Subcutaneous abdominal adipose tissue (tissue), 5 donors: ENCODE data around the gene EIF5.
A peak's percentile ranks its signal among the peaks of the same experiment; 100 is the strongest.

ENCODE experiments used
- H3K27ac ChIP-seq: one replicate; pipeline ENCODE4 v1.7.0; 2013; ENCODE audit warnings: low read depth, mild to moderate bottlenecking, inconsistent platforms, low read length, moderate library complexity
- H3K27me3 ChIP-seq, 5 donors: one replicate each; pipeline ENCODE4 v1.7.0; 2013; ENCODE audit warnings: low read length in 5 of 5, inconsistent platforms in 1 of 5; ENCODE audit not compliant: control insufficient read depth in 5 of 5, insufficient read depth in 4 of 5
- H3K36me3 ChIP-seq, 5 donors: one replicate each; pipeline ENCODE4 v1.7.0; 2013; ENCODE audit warnings: low read length in 5 of 5; ENCODE audit not compliant: control insufficient read depth in 5 of 5, insufficient read depth in 5 of 5
- H3K4me1 ChIP-seq, 5 donors: one replicate each; pipeline ENCODE4 v1.7.0; 2013; ENCODE audit warnings: low read length in 5 of 5, mild to moderate bottlenecking in 3 of 5, moderate library complexity in 1 of 5; ENCODE audit not compliant: control insufficient read depth in 5 of 5, insufficient read depth in 5 of 5
- H3K4me3 ChIP-seq, 5 donors: one replicate each; pipeline ENCODE4 v1.7.0; 2013; ENCODE audit warnings: low read length in 5 of 5, low read depth in 1 of 5
- H3K9ac ChIP-seq, 5 donors: one replicate each; pipeline ENCODE4 v1.7.0; 2013; ENCODE audit warnings: low read length in 5 of 5, mild to moderate bottlenecking in 4 of 5, moderate library complexity in 3 of 5
- H3K9me3 ChIP-seq, 5 donors: one replicate each; pipeline ENCODE4 v1.7.0; 2013; ENCODE audit warnings: low read length in 5 of 5; ENCODE audit not compliant: control insufficient read depth in 5 of 5
- donor health status: healthy.
- donor health status: healthy.
- donor health status: healthy.
- donor health status: healthy.
- donor health status: healthy.

The EIF5 gene

GRCh38 chr14:103317251-103317650, 16.8 kb upstream of the EIF5 start:
- H3K4me3 ChIP-seq = no peak overlapping the region
- H3K27ac ChIP-seq = no peak overlapping the region
- H3K4me1 ChIP-seq = peaks cover 0 to 33% (median 23%) of the 10 kb centered on the region in 5 donors
- H3K36me3 ChIP-seq = no peaks in the 10 kb centered on the region
- H3K9me3 ChIP-seq = no peaks in the 10 kb centered on the region
- H3K27me3 ChIP-seq = no peaks in the 10 kb centered on the region
- no peak overlapping the region for H3K9ac ChIP-seq

DNA sequence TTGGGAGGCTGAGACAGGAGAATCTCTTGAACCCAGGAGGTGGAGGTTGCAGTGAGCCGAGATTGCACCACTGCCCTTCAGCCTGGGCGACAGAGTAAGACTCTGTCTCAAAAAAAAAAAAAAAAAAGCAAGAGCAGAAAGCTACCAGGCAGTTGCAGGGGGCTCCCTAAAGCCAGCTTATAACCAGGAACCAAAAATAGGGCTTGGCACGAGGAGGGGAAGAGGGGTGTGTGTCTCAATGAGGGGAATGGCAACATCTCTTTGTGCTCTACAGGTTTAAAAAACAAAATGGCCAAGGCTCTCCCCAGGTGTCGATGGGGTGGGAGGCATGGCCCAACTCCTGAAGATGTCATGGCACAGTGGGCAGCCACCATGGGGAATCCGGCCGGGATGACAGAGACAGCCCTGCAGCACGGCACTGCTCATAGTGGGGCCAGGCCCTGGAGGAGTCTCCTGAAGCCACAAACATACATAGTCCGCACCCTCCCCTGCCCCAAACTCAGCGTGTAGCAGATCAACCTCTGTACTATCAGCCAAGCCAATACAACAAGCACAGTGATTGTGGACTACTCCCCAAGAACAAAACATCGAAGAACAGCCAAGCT, 16.0 kb upstream of the EIF5 start:
- no peak overlapping the region for H3K4me3 ChIP-seq

GRCh38 chr14:103318750-103319419, 15.2 kb upstream of the EIF5 start:
- no peak overlapping the region for H3K27ac ChIP-seq
- no peak overlapping the region for H3K4me3 ChIP-seq

More for the DNA sequence above, 16.0 kb upstream of the EIF5 start:
- Histone ChIP-seq H3K4me1 (peaks cover 0 to 33% (median 23%) of the 10 kb centered on the region in 5 donors), H3K27ac (no peak overlapping the region), H3K9me3 (no peaks in the 10 kb centered on the region), H3K36me3 (no peaks in the 10 kb centered on the region), H3K9ac (no peak overlapping the region), H3K27me3 (peaks cover 0 to 3% (median 0%) of the 10 kb centered on the region in 5 donors)

GRCh38 chr14:103319422-103319821, 14.6 kb upstream of the EIF5 start:
- Histone ChIP-seq H3K4me1 (peaks cover 0 to 24% (median 17%) of the 10 kb centered on the region in 5 donors), H3K27me3 (peaks cover 0 to 3% (median 0%) of the 10 kb centered on the region in 5 donors), H3K27ac (no peak overlapping the region)

More at GRCh38 chr14:103318750-103319419, 15.2 kb upstream of the EIF5 start:
- H3K27me3 ChIP-seq = peaks cover 0 to 3% (median 0%) of the 10 kb centered on the region in 5 donors
- no peak overlapping the region for H3K9ac ChIP-seq
- H3K4me1 ChIP-seq = peaks cover 0 to 29% (median 21%) of the 10 kb centered on the region in 5 donors
- H3K36me3 ChIP-seq = no peaks in the 10 kb centered on the region
- H3K9me3 ChIP-seq = no peaks in the 10 kb centered on the region

DNA sequence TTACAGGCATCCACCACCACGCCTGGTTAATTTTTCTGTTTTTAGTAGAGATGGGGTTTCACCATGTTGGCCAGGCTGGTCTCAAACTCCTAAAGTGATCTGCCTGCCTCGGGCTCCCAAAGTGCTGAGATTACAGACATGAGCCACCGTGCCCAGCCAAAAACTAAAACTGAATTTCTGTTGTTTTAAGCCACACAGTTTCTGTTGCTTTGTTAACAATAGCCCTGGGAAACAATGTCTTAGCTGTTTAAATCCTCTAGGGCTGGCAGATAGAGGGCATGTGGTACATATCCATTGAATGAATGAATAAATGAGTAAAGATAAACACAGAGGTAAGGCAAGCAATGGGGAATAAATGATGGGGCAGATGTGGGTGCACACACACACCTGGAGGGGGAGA, 8.0 kb upstream of the EIF5 start:
- H3K9me3 ChIP-seq = no peaks in the 10 kb centered on the region
- peaks cover 0 to 3% (median 0%) of the 10 kb centered on the region in 5 donors for H3K27me3 ChIP-seq
- no peak overlapping the region for H3K9ac ChIP-seq
- H3K4me1 ChIP-seq = peaks cover 0 to 5% (median 0%) of the 10 kb centered on the region in 5 donors
- H3K36me3 ChIP-seq = no peaks in the 10 kb centered on the region
- no peak overlapping the region for H3K27ac ChIP-seq
- H3K4me3 ChIP-seq = no peak overlapping the region

More at GRCh38 chr14:103319422-103319821, 14.6 kb upstream of the EIF5 start:
- Histone ChIP-seq H3K4me3 (no peak overlapping the region), H3K36me3 (no peaks in the 10 kb centered on the region), H3K9me3 (no peaks in the 10 kb centered on the region), H3K9ac (no peak overlapping the region)

GRCh38 chr14:103328941-103329340, 5.1 kb upstream of the EIF5 start:
- Histone ChIP-seq H3K27me3 (peaks cover 0 to 2% (median 0%) of the 10 kb centered on the region in 5 donors), H3K27ac (no peak overlapping the region), H3K9ac (no peak overlapping the region), H3K36me3 (no peaks in the 10 kb centered on the region), H3K4me1 (peaks cover 2 to 18% (median 11%) of the 10 kb centered on the region in 5 donors), H3K4me3 (no peak overlapping the region), H3K9me3 (no peaks in the 10 kb centered on the region)

DNA sequence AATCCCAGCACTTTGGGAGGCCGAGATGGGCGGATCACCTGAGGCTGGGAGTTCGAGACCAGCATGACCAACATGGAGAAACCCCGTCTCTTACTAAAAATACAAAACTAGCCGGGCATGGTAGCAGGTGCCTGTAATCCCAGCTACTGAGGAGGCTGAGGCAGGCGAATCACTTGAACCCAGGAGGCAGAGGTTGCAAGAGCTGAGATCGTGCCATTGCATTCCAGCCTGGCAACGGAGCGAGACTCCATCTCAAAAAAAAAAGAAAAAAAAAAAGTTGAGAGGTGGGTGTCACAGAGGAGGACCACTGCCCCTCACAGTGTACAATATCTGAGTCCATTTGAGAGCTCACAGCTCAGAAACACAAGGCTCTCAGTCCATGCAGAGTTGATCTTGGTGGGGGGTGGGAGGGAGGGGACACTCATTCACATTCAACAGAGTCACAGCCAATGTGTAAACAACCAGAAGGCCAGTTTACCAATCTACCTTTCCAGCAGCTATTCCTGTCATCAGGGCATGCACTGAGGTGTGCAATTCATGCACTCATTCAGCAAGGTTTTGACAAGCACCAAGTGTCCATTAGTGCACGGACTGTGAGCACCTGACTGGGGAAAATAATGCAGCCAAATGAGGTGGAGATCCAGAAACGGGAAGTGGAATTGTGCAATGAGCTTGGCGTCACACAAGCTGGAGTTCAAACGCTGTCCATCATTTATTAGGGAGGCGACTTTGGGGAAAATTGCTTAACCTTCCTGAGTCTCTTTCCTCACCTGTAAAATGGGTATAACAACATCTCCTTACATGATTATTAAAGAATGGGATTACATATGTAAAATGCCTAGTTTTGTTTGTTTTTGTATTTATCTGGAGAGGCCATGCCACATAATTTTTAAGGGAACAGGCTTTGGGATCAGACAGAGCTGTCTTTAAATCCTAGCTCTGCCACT, 4.4 kb upstream of the EIF5 start:
- Histone ChIP-seq H3K36me3 (no peaks in the 10 kb centered on the region), H3K4me3 (no peak overlapping the region), H3K4me1 (peaks cover 2 to 18% (median 11%) of the 10 kb centered on the region in 5 donors), H3K9me3 (no peaks in the 10 kb centered on the region), H3K27me3 (peaks cover 0 to 2% (median 0%) of the 10 kb centered on the region in 5 donors), H3K27ac (no peak overlapping the region), H3K9ac (no peak overlapping the region)

- H3K36me3 ChIP-seq = peaks cover 0 to 6% (median 2%) of the 10 kb centered on the region in 5 donors
- no peaks in the 10 kb centered on the region for H3K9me3 ChIP-seq
- H3K9ac ChIP-seq = no peak overlapping the region
- H3K27ac ChIP-seq = no peak overlapping the region
- peaks cover 2 to 24% (median 16%) of the 10 kb centered on the region in 5 donors for H3K4me1 ChIP-seq
- peaks cover 0 to 2% (median 0%) of the 10 kb centered on the region in 5 donors for H3K27me3 ChIP-seq
- no peak overlapping the region for H3K4me3 ChIP-seq
These were observed 3.5 kb upstream of the EIF5 start for GRCh38 chr14:103330536-103330935.

- peak overlapping the region in 2 of 5 donors; percentile 78 to 95 for H3K4me3 ChIP-seq
- H3K27ac ChIP-seq = peak overlapping the region; percentile 96
- H3K36me3 ChIP-seq = peaks cover 13 to 24% (median 20%) of the 10 kb centered on the region in 5 donors
- no peaks in the 10 kb centered on the region for H3K27me3 ChIP-seq
- no peaks in the 10 kb centered on the region for H3K9me3 ChIP-seq
- peak overlapping the region in 3 of 5 donors; percentile 37 to 99 (median 93) for H3K9ac ChIP-seq
- peaks cover 2 to 37% (median 30%) of the 10 kb centered on the region in 5 donors for H3K4me1 ChIP-seq
These were observed 1.7 kb upstream of the EIF5 start for GRCh38 chr14:103332143-103332919.
